Fibroblast of lung (primary cell): ENCODE results near the gene DDAH2. TPM values are rescaled to one million over a fixed set of nuclear protein-coding genes. Genes with fewer than 3 reads are reported as not detected.

Experiments
- DNase-seq, 2 donors: peaks; one replicate each; pipeline versions ENCODE4 v3.0.0 to v3.0.0-alpha.2; 2010; ENCODE audit warnings: low read depth in 2 of 2
- H2AFZ ChIP-seq: 2 replicates; pipeline ENCODE4 v1.5.1; 2012; ENCODE audit warnings: low read length, control low read depth, inconsistent platforms
- H3K27ac ChIP-seq: 2 replicates; pipeline ENCODE4 v1.5.1; 2011; ENCODE audit warnings: low read length, control low read depth; ENCODE audit not compliant: insufficient read depth
- H3K27me3 ChIP-seq: 2 replicates; pipeline ENCODE4 v1.5.1; 2011; ENCODE audit warnings: mild to moderate bottlenecking, low read length; ENCODE audit not compliant: control insufficient read depth, insufficient read depth
- H3K36me3 ChIP-seq: 2 replicates; pipeline ENCODE4 v1.5.1; 2011; ENCODE audit warnings: low read length; ENCODE audit not compliant: control insufficient read depth, insufficient read depth
- H3K4me1 ChIP-seq: 2 replicates; pipeline ENCODE4 v1.5.1; 2011; ENCODE audit warnings: low read length; ENCODE audit not compliant: control insufficient read depth, insufficient read depth; ENCODE audit errors: extremely low read depth
- H3K4me2 ChIP-seq: 2 replicates; pipeline ENCODE4 v1.5.1; 2011; ENCODE audit warnings: low read length, control low read depth; ENCODE audit not compliant: insufficient read depth; ENCODE audit errors: extremely low read depth
- H3K4me3 ChIP-seq, 4 experiments: fragments of 200-600 bp in 1 of 4; sonication (generic) in 1 of 4; replicated peaks in 1 of 4; 2 replicates each; pipeline ENCODE4 v1.5.1; 2011 to 2016; ENCODE audit warnings: low read length in 4 of 4, low read depth in 3 of 4, mild to moderate bottlenecking in 3 of 4, control low read depth in 2 of 4, inconsistent platforms in 1 of 4, mixed read lengths in 1 of 4; ENCODE audit not compliant: insufficient read depth in 1 of 4; ENCODE audit errors: control extremely low read depth in 1 of 4
- H3K79me2 ChIP-seq: 2 replicates; pipeline ENCODE4 v1.5.1; 2012; ENCODE audit warnings: mild to moderate bottlenecking, low read length, inconsistent platforms; ENCODE audit not compliant: control insufficient read depth, insufficient read depth
- H3K9ac ChIP-seq: 2 replicates; pipeline ENCODE4 v1.5.1; 2011; ENCODE audit warnings: mild to moderate bottlenecking, low read length, control low read depth; ENCODE audit not compliant: insufficient read depth
- H3K9me3 ChIP-seq: 2 replicates; pipeline ENCODE4 v1.5.1; 2012; ENCODE audit warnings: low read depth, low read length; ENCODE audit not compliant: control insufficient read depth, insufficient read depth
- H4K20me1 ChIP-seq: 2 replicates; pipeline ENCODE4 v1.5.1; 2011; ENCODE audit warnings: low read length; ENCODE audit not compliant: control insufficient read depth, insufficient read depth; ENCODE audit errors: extremely low read depth
- EZH2 ChIP-seq: IDR thresholded peaks from 2 replicates; pipeline ENCODE4 v1.5.1; 2012; ENCODE audit warnings: low read length, control low read depth, mild to moderate bottlenecking; ENCODE audit errors: missing control alignments
- polyA plus RNA-seq, 2 donors: library from polyadenylated mRNA; depleted of rRNA in 1 of 2; stranded (reverse) in 1 of 2; unstranded in 1 of 2; fragments of >200 nt; gene quantifications; 2 replicates each; pipeline ENCODE4 v1.2.1, GENCODE V29; 2011 to 2012; ENCODE audit warnings: missing spikeins in 1 of 2
- total RNA-seq: library from RNA; depleted of rRNA; stranded (reverse); fragments of >200 nt; gene quantifications from 2 replicates; pipeline ENCODE4 v1.2.1, GENCODE V29; 2014
- TF ChIP-seq, protein P1 (sequence below), 2 donors: IDR thresholded peaks in 1 of 2; conservative IDR thresholded peaks in 1 of 2; 1 replicate in 1 of 2; 2 replicates in 1 of 2; pipeline ENCODE4 v1.5.1; 2011 to 2012; ENCODE audit warnings: low read length in 2 of 2, control low read depth in 1 of 2, inconsistent platforms in 1 of 2, low read depth in 1 of 2, mild to moderate bottlenecking in 1 of 2

Gene DDAH2
- total and polyA plus RNA-seq, 2 donors (not counting 1 experiment from before 2014, with no cell fraction given) = 42.5 to 119 TPM

DNA sequence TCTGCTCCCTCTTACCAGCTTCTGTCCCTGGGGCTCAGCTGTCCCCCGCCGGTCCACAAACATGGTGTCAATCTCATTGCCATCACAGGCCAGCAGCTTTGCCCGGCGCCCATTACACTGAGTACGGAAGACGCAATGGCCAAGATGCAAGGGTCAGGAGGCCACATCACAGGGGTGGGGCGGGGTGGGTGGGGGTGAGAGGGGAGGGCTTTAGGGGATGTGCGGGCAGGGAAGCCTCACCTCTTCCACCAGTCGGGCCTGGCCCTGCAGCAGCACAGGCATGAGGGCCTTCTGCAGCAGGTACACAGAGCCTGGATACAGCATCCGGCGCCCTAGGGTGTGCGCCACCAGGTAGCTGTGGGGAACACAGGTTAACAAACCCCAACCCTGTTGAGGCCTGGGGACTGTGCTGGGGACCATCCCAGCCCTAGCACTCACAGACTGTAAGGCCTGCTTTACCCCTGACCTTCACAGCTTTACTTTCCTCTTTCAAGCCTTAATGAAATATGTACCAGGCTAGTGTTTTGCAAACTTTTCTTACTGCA is 37.5 kb downstream of the DDAH2 start:
- H3K4me1 ChIP-seq = no peaks in the 10 kb centered on the region
- H3K4me2 ChIP-seq = no peak overlapping the region
- no peak overlapping the region for H3K9ac ChIP-seq
- no peak overlapping the region for H3K4me3 ChIP-seq
- H4K20me1 ChIP-seq = no peaks in the 10 kb centered on the region
- TF ChIP-seq, protein P1, sequence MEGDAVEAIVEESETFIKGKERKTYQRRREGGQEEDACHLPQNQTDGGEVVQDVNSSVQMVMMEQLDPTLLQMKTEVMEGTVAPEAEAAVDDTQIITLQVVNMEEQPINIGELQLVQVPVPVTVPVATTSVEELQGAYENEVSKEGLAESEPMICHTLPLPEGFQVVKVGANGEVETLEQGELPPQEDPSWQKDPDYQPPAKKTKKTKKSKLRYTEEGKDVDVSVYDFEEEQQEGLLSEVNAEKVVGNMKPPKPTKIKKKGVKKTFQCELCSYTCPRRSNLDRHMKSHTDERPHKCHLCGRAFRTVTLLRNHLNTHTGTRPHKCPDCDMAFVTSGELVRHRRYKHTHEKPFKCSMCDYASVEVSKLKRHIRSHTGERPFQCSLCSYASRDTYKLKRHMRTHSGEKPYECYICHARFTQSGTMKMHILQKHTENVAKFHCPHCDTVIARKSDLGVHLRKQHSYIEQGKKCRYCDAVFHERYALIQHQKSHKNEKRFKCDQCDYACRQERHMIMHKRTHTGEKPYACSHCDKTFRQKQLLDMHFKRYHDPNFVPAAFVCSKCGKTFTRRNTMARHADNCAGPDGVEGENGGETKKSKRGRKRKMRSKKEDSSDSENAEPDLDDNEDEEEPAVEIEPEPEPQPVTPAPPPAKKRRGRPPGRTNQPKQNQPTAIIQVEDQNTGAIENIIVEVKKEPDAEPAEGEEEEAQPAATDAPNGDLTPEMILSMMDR (conservative IDR thresholded peaks at IDR 0.05 in 1 of 2, IDR thresholded peaks at IDR 0.05 in 1 of 2; ENCODE audit: low read depth in 1 of 2, low read length in 2 of 2) = no peak
- no peak for TF ChIP-seq EZH2
- peaks cover 31% of the 10 kb centered on the region for H3K36me3 ChIP-seq
- no peak overlapping the region for H3K27ac ChIP-seq
- no peak overlapping the region for H2AFZ ChIP-seq
- DNase-seq = no peak
- no peaks in the 10 kb centered on the region for H3K9me3 ChIP-seq
- no peaks in the 10 kb centered on the region for H3K27me3 ChIP-seq
- no peaks in the 10 kb centered on the region for H3K79me2 ChIP-seq

DNA sequence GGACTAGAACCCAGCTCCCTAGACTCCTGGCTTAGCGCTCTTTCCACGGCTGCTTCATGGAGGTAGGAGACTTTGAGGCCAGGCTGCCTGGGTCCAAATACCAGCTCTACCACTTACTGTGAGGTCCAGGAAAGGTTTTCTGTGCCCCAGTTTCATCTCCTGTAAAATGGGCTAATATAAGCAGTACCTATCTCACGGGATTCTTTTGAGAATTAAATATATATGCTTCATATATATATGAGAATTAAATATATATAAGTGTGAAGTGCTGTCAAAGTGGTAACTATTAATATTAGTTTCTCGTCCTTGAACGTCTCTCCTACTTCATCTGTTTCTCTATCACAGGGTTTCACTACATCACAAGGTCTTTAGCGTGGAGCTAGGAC is 38.0 kb downstream of the DDAH2 start:
- no peaks in the 10 kb centered on the region for H3K27me3 ChIP-seq
- no peaks in the 10 kb centered on the region for H3K79me2 ChIP-seq
- H3K36me3 ChIP-seq = peaks cover 34% of the 10 kb centered on the region
- no peak for TF ChIP-seq EZH2
- H3K9ac ChIP-seq = no peak overlapping the region
- no peak overlapping the region for H3K4me3 ChIP-seq
- no peaks in the 10 kb centered on the region for H3K9me3 ChIP-seq
- H3K27ac ChIP-seq = no peak overlapping the region
- no peaks in the 10 kb centered on the region for H4K20me1 ChIP-seq
- no peak overlapping the region for H3K4me2 ChIP-seq
- no peak overlapping the region for H2AFZ ChIP-seq
- no peaks in the 10 kb centered on the region for H3K4me1 ChIP-seq
- DNase-seq = no peak

DNA sequence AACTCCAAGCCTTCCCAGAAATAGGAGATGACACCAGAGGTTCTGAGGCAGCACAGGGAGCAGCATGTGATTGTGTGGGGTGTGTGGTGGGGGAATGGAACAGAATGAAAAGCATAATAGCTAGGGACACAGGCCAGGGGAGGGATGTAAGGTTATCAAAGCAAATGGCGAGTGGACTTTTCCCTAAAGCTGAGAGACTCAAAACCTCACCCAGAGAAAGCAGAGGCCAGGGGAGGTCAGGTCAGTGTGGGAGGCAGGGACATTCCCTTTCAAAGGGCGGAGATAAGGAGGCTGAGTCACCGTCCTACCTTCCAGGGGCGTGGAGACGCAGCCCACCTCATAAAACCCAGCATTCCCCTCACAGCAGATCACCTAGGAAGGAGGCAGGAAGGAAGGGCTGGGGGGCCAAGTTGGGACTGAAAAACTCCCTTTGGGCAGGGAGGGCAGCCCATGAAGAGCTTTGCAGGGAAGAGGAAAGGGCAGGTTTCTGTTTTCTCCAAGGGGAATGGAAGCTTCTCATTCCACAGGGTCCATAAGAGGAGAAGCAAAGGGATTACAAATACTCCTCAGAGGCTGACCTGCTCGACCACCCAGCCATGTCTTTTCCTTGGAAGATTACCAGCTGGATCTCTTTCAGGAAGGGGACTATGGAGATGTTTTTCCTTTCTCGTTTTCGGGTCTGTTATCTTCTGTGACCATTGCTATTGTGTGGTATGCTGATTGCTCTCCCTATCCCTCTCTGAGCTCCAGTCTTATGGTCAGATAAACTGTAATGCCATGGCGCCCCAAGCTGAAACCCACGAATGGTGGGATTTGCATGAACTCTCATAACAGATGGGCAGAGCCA is 38.6 kb downstream of the DDAH2 start:
- Histone ChIP-seq H2AFZ (no peak overlapping the region), H3K4me2 (no peak overlapping the region), H3K36me3 (peaks cover 36% of the 10 kb centered on the region), H3K27me3 (no peaks in the 10 kb centered on the region), H3K9ac (no peak overlapping the region), H3K9me3 (no peaks in the 10 kb centered on the region), H3K27ac (no peak overlapping the region), H3K4me1 (no peaks in the 10 kb centered on the region), H3K79me2 (no peaks in the 10 kb centered on the region), H4K20me1 (no peaks in the 10 kb centered on the region), H3K4me3 (no peak overlapping the region)
- TF ChIP-seq, protein P1 (conservative IDR thresholded peaks at IDR 0.05 in 1 of 2, IDR thresholded peaks at IDR 0.05 in 1 of 2; ENCODE audit: low read depth in 1 of 2, low read length in 2 of 2) = no peak
- TF ChIP-seq EZH2 = no peak
- DNase-seq = no peak
